Stimulated activated CD4-positive, alpha-beta T cell treated with anti-CD3 and anti-CD28 coated beads, Interleukin-12 subunit alpha, Interleukin-12 subunit beta, amount 100 ng/mL, for 48 hours (primary cell): Measurements from ENCODE around the gene MAML3.

Experiments used
- DNase-seq, 3 donors: peaks; one replicate each; pipeline ENCODE4 v3.0.0-alpha.2; 2020; ENCODE audit warnings: low read depth in 2 of 3, low spot score in 1 of 3

Gene MAML3

GRCh38 chr4:140047786-140048185 is 106.2 kb downstream of the MAML3 start:
- DNase-seq, result no peak

- DNase-seq, result no peak
These were observed 106.9 kb downstream of the MAML3 start for GRCh38 chr4:140047017-140047640.

- no peak for DNase-seq
These were observed 107.4 kb downstream of the MAML3 start for GRCh38 chr4:140046543-140046942.

GRCh38 chr4:140046016-140046415 is 108.0 kb downstream of the MAML3 start:
- DNase-seq, result no peak

- no peak for DNase-seq
These were observed 109.6 kb downstream of the MAML3 start for GRCh38 chr4:140044337-140044902.

GRCh38 chr4:140042634-140043033 is 111.3 kb downstream of the MAML3 start:
- no peak for DNase-seq

GRCh38 chr4:140038031-140038533 is 115.9 kb downstream of the MAML3 start:
- no peak for DNase-seq

- DNase-seq, result no peak
These were observed 116.5 kb downstream of the MAML3 start for GRCh38 chr4:140037353-140038030.

- DNase-seq, result no peak
These were observed 122.3 kb downstream of the MAML3 start for GRCh38 chr4:140031706-140032105.

- no peak for DNase-seq
These were observed 122.9 kb downstream of the MAML3 start for GRCh38 chr4:140031061-140031460.

GRCh38 chr4:140028676-140029517 is 125.1 kb downstream of the MAML3 start:
- no peak for DNase-seq

GRCh38 chr4:140028101-140028500 is 125.9 kb downstream of the MAML3 start:
- no peak for DNase-seq

GRCh38 chr4:140027101-140027500 is 126.9 kb downstream of the MAML3 start:
- DNase-seq, result no peak

GRCh38 chr4:140025470-140025869 is 128.5 kb downstream of the MAML3 start:
- DNase-seq, result no peak

- no peak for DNase-seq
These were observed 133.3 kb downstream of the MAML3 start for GRCh38 chr4:140020457-140021361.

GRCh38 chr4:140019619-140020347 is 134.2 kb downstream of the MAML3 start:
- no peak for DNase-seq

- DNase-seq, result no peak
These were observed 134.9 kb downstream of the MAML3 start for GRCh38 chr4:140018931-140019618.

GRCh38 chr4:140014284-140014683 is 139.7 kb downstream of the MAML3 start:
- DNase-seq, result no peak
